Astrocyte of the spinal cord (primary cell): Measurements from ENCODE around the gene ACE2.

Source experiments
- DNase-seq: peaks from one replicate; pipeline ENCODE4 v3.0.0; 2011; ENCODE audit warnings: low read depth, low spot score
- H3K4me3 ChIP-seq: 2 replicates; pipeline ENCODE4 v1.5.1; 2011; ENCODE audit warnings: low read depth, mild to moderate bottlenecking, low read length, moderate library complexity
- in situ Hi-C: cut with HindIII; loops from 2 replicates; pipeline ENCODE4 v1.10.0; 2017; ENCODE audit warnings: low sequenced_read_pairs
- TF ChIP-seq, protein P1 (sequence below): IDR thresholded peaks from 2 replicates; pipeline ENCODE4 v1.5.1; 2012; ENCODE audit warnings: low read depth, mild to moderate bottlenecking, low read length, inconsistent platforms

Gene ACE2

GRCh38 chrX:15524417-15524816, 76.3 kb downstream of the ACE2 start:
- no peak overlapping the region for H3K4me3 ChIP-seq
- in situ Hi-C loops: no loop called here
- TF ChIP-seq, protein P1, sequence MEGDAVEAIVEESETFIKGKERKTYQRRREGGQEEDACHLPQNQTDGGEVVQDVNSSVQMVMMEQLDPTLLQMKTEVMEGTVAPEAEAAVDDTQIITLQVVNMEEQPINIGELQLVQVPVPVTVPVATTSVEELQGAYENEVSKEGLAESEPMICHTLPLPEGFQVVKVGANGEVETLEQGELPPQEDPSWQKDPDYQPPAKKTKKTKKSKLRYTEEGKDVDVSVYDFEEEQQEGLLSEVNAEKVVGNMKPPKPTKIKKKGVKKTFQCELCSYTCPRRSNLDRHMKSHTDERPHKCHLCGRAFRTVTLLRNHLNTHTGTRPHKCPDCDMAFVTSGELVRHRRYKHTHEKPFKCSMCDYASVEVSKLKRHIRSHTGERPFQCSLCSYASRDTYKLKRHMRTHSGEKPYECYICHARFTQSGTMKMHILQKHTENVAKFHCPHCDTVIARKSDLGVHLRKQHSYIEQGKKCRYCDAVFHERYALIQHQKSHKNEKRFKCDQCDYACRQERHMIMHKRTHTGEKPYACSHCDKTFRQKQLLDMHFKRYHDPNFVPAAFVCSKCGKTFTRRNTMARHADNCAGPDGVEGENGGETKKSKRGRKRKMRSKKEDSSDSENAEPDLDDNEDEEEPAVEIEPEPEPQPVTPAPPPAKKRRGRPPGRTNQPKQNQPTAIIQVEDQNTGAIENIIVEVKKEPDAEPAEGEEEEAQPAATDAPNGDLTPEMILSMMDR: no peak
- peak; percentile 53 for DNase-seq

DNA sequence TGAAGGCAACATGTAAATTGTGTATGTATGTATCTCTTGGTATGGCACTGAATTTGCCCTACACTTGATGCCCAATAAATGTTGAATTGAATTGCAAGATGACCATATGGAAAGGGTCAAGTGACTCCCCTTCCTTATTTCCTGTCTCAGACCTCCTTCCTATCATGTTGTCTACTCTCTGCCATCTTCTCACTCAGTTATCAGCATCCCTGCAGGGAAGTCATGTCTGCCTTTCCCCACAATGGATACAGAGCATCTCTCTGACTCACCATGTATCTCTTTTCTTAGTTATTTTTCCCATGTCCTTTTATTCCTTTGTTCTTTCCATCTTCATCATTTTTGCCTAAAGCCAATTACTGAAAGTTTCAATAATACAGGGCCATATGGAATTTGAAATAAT, 77.7 kb downstream of the ACE2 start:
- in situ Hi-C loops: no loop called here
- TF ChIP-seq, protein P1: no peak

DNA sequence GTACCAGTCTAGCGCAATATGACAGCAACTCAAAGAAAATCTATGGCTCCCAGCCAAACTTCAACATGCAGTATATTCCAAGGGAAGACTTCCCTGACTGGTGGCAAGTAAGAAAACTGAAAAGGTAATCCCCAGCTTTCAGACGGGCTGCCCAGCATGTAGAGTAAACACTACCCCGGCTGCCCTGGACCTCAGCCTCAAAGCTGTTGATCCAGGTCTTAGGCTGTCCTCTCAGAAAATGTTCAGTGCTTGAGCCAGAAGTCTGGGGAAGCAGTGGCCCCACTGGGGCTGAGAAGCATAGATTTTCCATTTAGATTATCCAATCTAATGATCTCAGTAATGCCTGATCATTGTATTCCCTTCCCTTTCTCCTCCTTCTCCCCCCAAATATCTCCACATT, 78.3 kb downstream of the ACE2 start:
- DNase-seq: no peak
- in situ Hi-C loops: no loop called here
- TF ChIP-seq, protein P1: no peak
- H3K4me3 ChIP-seq: no peak overlapping the region

More for the DNA sequence above, 77.7 kb downstream of the ACE2 start:
- no peak for DNase-seq
- H3K4me3 ChIP-seq: no peak overlapping the region

GRCh38 chrX:15515931-15516330, 84.8 kb downstream of the ACE2 start:
- DNase-seq: no peak
- in situ Hi-C loops: no loop called here
- TF ChIP-seq, protein P1: no peak
- no peak overlapping the region for H3K4me3 ChIP-seq

- in situ Hi-C loops: no loop called here
- TF ChIP-seq, protein P1: no peak
- no peak for DNase-seq
- H3K4me3 ChIP-seq: no peak overlapping the region
Measured at GRCh38 chrX:15514279-15514678, 86.5 kb downstream of the ACE2 start.

DNA sequence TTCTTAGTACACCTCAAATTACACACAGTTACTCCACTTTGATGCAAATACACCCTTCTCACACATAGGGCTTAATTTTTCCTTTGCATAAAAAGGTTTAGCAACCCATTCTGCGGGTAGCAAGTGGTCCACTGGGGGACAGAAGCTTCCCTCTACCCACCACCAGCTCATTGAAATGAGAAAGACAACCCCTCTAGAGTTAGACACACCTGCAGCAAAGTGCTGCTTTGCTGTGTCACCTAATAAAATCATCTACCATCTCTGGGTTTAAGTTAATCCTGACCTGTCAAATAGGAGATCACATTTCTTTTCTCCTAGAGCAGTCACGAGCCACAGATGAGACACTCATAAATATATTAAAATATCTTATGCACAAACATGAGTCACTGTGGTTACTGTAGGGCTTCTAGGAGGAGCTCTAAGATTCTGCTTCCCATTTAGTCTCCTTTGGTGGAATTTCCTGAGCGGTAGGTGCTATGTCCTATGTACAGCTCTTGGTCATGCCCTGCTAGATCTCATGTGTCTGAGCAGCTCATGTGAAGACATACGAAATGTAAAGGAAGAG, 88.3 kb downstream of the ACE2 start:
- DNase-seq: no peak
- in situ Hi-C loops: no loop called here
- TF ChIP-seq, protein P1: no peak
- no peak overlapping the region for H3K4me3 ChIP-seq

DNA sequence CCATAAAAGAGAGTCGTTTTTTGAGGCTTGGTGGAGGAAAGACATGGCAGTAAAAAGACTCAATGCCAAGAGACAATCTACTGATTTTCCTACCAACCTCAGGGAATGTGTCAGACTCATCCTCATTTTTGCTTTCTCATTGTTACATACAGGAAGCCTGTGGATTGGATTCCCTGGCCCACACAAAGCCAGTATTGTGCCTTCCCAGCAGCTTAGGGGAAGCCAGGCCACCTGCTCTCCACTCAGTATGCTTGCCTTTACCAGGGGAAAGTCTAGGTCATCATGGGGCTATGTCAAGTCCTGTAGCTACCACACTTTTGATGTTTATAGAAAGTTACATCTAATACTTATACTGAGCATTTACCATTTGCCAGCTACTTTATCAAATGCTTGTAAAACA, 89.2 kb downstream of the ACE2 start:
- in situ Hi-C loops: no loop called here
- DNase-seq: no peak
- TF ChIP-seq, protein P1: no peak
- no peak overlapping the region for H3K4me3 ChIP-seq
